ENCODE measurements around the gene GEMIN7.

GEMIN7 gene

GRCh38 chr19:45102481-45102880, 23.4 kb downstream of the GEMIN7 start:
- Histone ChIP-seq H2BK5ac (ENCODE audit: low read depth, low read length, poor library complexity) (no peak overlapping the region), H4K8ac (ENCODE audit: low read depth, low read length) (no peak overlapping the region)

GRCh38 chr19:45103156-45103507, 24.1 kb downstream of the GEMIN7 start:
- no peak overlapping the region for H2BK5ac ChIP-seq (ENCODE audit: low read depth, low read length, poor library complexity)
- H3K23ac ChIP-seq (ENCODE audit: low read length): no peak overlapping the region
- no peak overlapping the region for H4K8ac ChIP-seq (ENCODE audit: low read depth, low read length)
- peaks cover 16% of the 10 kb centered on the region for H3K79me2 ChIP-seq (ENCODE audit: control insufficient read depth, insufficient read depth, low read length, poor library complexity)
- no peak overlapping the region for H2BK12ac ChIP-seq (ENCODE audit: low read length)
- H3K79me1 ChIP-seq (ENCODE audit: low read length): no peaks in the 10 kb centered on the region
- H3K4ac ChIP-seq (ENCODE audit: low read depth, low read length): no peak overlapping the region
- H3K27me3 ChIP-seq (ENCODE audit: insufficient read depth, low read length): no peaks in the 10 kb centered on the region
- no peak overlapping the region for H2AK5ac ChIP-seq (ENCODE audit: low read length)
- no peak overlapping the region for H2BK120ac ChIP-seq (ENCODE audit: insufficient read depth, low read length, poor library complexity)
- H3K9me3 ChIP-seq (ENCODE audit: insufficient read depth, low read depth, low read length): no peaks in the 10 kb centered on the region
- WGBS (ENCODE audit: extremely low coverage, insufficient coverage, insufficient read length): no CpG with 5 or more reads among the region's 15 CpGs
- no peak overlapping the region for H3K4me2 ChIP-seq (ENCODE audit: low read length)
- no peak overlapping the region for H3K27ac ChIP-seq (ENCODE audit: low read depth, low read length)
- no peak overlapping the region for H2AFZ ChIP-seq (ENCODE audit: insufficient read depth, low read length, poor library complexity)
- no peak overlapping the region for H3K4me3 ChIP-seq (ENCODE audit: low read depth, low read length)
- no peak overlapping the region for H3K14ac ChIP-seq (ENCODE audit: low read length)
- no peak overlapping the region for H4K12ac ChIP-seq (ENCODE audit: low read depth, low read length)
- peaks cover 15 to 18% of the 10 kb centered on the region in 2 experiments for H3K4me1 ChIP-seq (ENCODE audit: control insufficient read depth in 1 of 2, insufficient read depth in 2 of 2, low read length in 2 of 2)
- H4K91ac ChIP-seq (ENCODE audit: low read depth, low read length): no peak overlapping the region
- no peak overlapping the region for H3K18ac ChIP-seq (ENCODE audit: low read length)
- no peak overlapping the region for H3K9ac ChIP-seq (ENCODE audit: low read length)
- DNase-seq: no peak
- H3K36me3 ChIP-seq (ENCODE audit: control insufficient read depth in 1 of 2, insufficient read depth in 2 of 2, low read length in 2 of 2): peaks cover 0 to 5% of the 10 kb centered on the region in 2 experiments

More at GRCh38 chr19:45102481-45102880, 23.4 kb downstream of the GEMIN7 start:
- no peak for DNase-seq
- Histone ChIP-seq H3K14ac (ENCODE audit: low read length) (no peak overlapping the region), H3K79me1 (ENCODE audit: low read length) (no peaks in the 10 kb centered on the region), H2BK120ac (ENCODE audit: insufficient read depth, low read length, poor library complexity) (no peak overlapping the region), H3K9ac (ENCODE audit: low read length) (no peak overlapping the region), H2AK5ac (ENCODE audit: low read length) (no peak overlapping the region), H3K27me3 (ENCODE audit: insufficient read depth, low read length) (no peaks in the 10 kb centered on the region), H2AFZ (ENCODE audit: insufficient read depth, low read length, poor library complexity) (no peak overlapping the region), H3K27ac (ENCODE audit: low read depth, low read length) (no peak overlapping the region), H4K91ac (ENCODE audit: low read depth, low read length) (no peak overlapping the region), H3K4ac (ENCODE audit: low read depth, low read length) (peak overlapping the region; percentile 9), H2BK12ac (ENCODE audit: low read length) (no peak overlapping the region), H3K4me3 (ENCODE audit: low read depth, low read length) (no peak overlapping the region), H4K12ac (ENCODE audit: low read depth, low read length) (no peak overlapping the region), H3K36me3 (ENCODE audit: control insufficient read depth in 1 of 2, insufficient read depth in 2 of 2, low read length in 2 of 2) (peaks cover 0 to 5% of the 10 kb centered on the region in 2 experiments), H3K23ac (ENCODE audit: low read length) (no peak overlapping the region), H3K4me1 (ENCODE audit: control insufficient read depth in 1 of 2, insufficient read depth in 2 of 2, low read length in 2 of 2) (peaks cover 20 to 25% of the 10 kb centered on the region in 2 experiments), H3K18ac (ENCODE audit: low read length) (no peak overlapping the region), H3K4me2 (ENCODE audit: low read length) (no peak overlapping the region), H3K79me2 (ENCODE audit: control insufficient read depth, insufficient read depth, low read length, poor library complexity) (peaks cover 20% of the 10 kb centered on the region), H3K9me3 (ENCODE audit: insufficient read depth, low read depth, low read length) (no peaks in the 10 kb centered on the region)
- WGBS (ENCODE audit: extremely low coverage, insufficient coverage, insufficient read length): no CpG with 5 or more reads among the region's 7 CpGs

DNA sequence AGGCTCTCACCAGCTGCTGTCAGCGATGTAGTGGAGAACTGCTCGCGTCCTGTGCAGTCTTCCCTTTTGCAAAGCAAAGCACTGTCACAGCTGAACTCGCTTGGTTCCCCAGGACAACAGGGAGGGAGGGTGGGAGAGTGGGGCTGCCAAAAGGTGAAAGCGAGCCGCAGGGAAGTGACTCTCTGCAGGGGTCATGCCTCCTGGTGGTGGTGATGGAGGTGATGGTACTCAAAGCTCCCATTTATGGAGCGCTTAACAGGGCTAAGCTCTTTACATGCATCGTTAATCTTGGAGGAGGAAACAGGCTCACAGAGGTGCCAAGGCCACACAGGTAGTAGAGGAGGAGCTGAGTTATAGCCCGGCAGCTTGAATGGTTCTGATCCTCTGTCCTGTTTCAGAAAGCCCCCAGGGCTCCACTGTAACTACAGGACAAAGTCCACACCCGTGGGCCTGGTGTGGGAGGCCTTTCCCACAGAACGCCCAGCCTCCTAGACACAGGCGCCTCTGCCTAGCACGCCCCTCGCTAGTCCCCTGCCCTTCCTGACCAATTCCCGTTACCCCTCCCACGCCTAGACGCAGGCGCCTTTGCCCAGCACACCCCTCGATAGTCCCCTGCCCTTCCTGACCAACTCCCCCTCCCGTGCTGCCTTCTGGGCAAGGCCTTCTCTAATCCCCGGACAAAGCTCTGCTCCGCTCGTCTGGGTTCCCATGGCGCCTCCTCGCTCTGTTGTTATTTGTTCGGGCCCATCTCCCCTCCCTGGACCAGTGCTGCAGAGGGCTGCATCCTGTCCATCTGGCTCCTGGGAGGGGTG, 24.7 kb downstream of the GEMIN7 start:
- no peak overlapping the region for H3K4me3 ChIP-seq (ENCODE audit: low read depth, low read length)
- H4K12ac ChIP-seq (ENCODE audit: low read depth, low read length): no peak overlapping the region
- H2BK5ac ChIP-seq (ENCODE audit: low read depth, low read length, poor library complexity): no peak overlapping the region
- no peak overlapping the region for H3K23ac ChIP-seq (ENCODE audit: low read length)
- H3K79me2 ChIP-seq (ENCODE audit: control insufficient read depth, insufficient read depth, low read length, poor library complexity): peaks cover 13% of the 10 kb centered on the region
- H3K18ac ChIP-seq (ENCODE audit: low read length): no peak overlapping the region
- H2BK12ac ChIP-seq (ENCODE audit: low read length): no peak overlapping the region
- no peaks in the 10 kb centered on the region for H3K9me3 ChIP-seq (ENCODE audit: insufficient read depth, low read depth, low read length)
- peaks cover 9 to 12% of the 10 kb centered on the region in 2 experiments for H3K4me1 ChIP-seq (ENCODE audit: control insufficient read depth in 1 of 2, insufficient read depth in 2 of 2, low read length in 2 of 2)
- H3K36me3 ChIP-seq (ENCODE audit: control insufficient read depth in 1 of 2, insufficient read depth in 2 of 2, low read length in 2 of 2): peaks cover 0 to 5% of the 10 kb centered on the region in 2 experiments
- no peak overlapping the region for H2AFZ ChIP-seq (ENCODE audit: insufficient read depth, low read length, poor library complexity)
- no peak overlapping the region for H3K14ac ChIP-seq (ENCODE audit: low read length)
- H4K8ac ChIP-seq (ENCODE audit: low read depth, low read length): no peak overlapping the region
- no peak for DNase-seq
- no peak overlapping the region for H2AK5ac ChIP-seq (ENCODE audit: low read length)
- no peaks in the 10 kb centered on the region for H3K27me3 ChIP-seq (ENCODE audit: insufficient read depth, low read length)
- no peak overlapping the region for H4K91ac ChIP-seq (ENCODE audit: low read depth, low read length)
- H2BK120ac ChIP-seq (ENCODE audit: insufficient read depth, low read length, poor library complexity): no peak overlapping the region
- H3K4me2 ChIP-seq (ENCODE audit: low read length): no peak overlapping the region
- H3K9ac ChIP-seq (ENCODE audit: low read length): no peak overlapping the region
- no peaks in the 10 kb centered on the region for H3K79me1 ChIP-seq (ENCODE audit: low read length)
- WGBS (ENCODE audit: extremely low coverage, insufficient coverage, insufficient read length): no CpG with 5 or more reads among the region's 26 CpGs
- H3K27ac ChIP-seq (ENCODE audit: low read depth, low read length): no peak overlapping the region
- no peak overlapping the region for H3K4ac ChIP-seq (ENCODE audit: low read depth, low read length)

GRCh38 chr19:45104658-45105349, 25.7 kb downstream of the GEMIN7 start:
- H3K4ac ChIP-seq (ENCODE audit: low read depth, low read length): peak overlapping the region; percentile 50
- no peak overlapping the region for H3K23ac ChIP-seq (ENCODE audit: low read length)
- no peak overlapping the region for H2BK12ac ChIP-seq (ENCODE audit: low read length)
- H3K4me2 ChIP-seq (ENCODE audit: low read length): no peak overlapping the region
- no peaks in the 10 kb centered on the region for H3K9me3 ChIP-seq (ENCODE audit: insufficient read depth, low read depth, low read length)
- no peak overlapping the region for H3K27ac ChIP-seq (ENCODE audit: low read depth, low read length)
- H3K4me1 ChIP-seq (ENCODE audit: control insufficient read depth in 1 of 2, insufficient read depth in 2 of 2, low read length in 2 of 2): peaks cover 0 to 2% of the 10 kb centered on the region in 2 experiments
- peaks cover 10% of the 10 kb centered on the region for H3K79me2 ChIP-seq (ENCODE audit: control insufficient read depth, insufficient read depth, low read length, poor library complexity)
- no peak overlapping the region for H3K18ac ChIP-seq (ENCODE audit: low read length)
- no peak overlapping the region for H2AK5ac ChIP-seq (ENCODE audit: low read length)
- no peak overlapping the region for H4K91ac ChIP-seq (ENCODE audit: low read depth, low read length)
- H3K4me3 ChIP-seq (ENCODE audit: low read depth, low read length): no peak overlapping the region
- no peak overlapping the region for H2BK5ac ChIP-seq (ENCODE audit: low read depth, low read length, poor library complexity)
- H2AFZ ChIP-seq (ENCODE audit: insufficient read depth, low read length, poor library complexity): no peak overlapping the region
- no CpG with 5 or more reads among the region's 16 CpGs for WGBS (ENCODE audit: extremely low coverage, insufficient coverage, insufficient read length)
- no peak overlapping the region for H2BK120ac ChIP-seq (ENCODE audit: insufficient read depth, low read length, poor library complexity)
- no peak overlapping the region for H3K9ac ChIP-seq (ENCODE audit: low read length)
- no peaks in the 10 kb centered on the region for H3K79me1 ChIP-seq (ENCODE audit: low read length)
- DNase-seq: no peak
- peaks cover 3 to 8% of the 10 kb centered on the region in 2 experiments for H3K36me3 ChIP-seq (ENCODE audit: control insufficient read depth in 1 of 2, insufficient read depth in 2 of 2, low read length in 2 of 2)
- H4K8ac ChIP-seq (ENCODE audit: low read depth, low read length): no peak overlapping the region
- H3K14ac ChIP-seq (ENCODE audit: low read length): no peak overlapping the region
- H4K12ac ChIP-seq (ENCODE audit: low read depth, low read length): no peak overlapping the region
- no peaks in the 10 kb centered on the region for H3K27me3 ChIP-seq (ENCODE audit: insufficient read depth, low read length)
